ENCODE measurements around the gene PAPPA2.

PAPPA2 gene

DNA sequence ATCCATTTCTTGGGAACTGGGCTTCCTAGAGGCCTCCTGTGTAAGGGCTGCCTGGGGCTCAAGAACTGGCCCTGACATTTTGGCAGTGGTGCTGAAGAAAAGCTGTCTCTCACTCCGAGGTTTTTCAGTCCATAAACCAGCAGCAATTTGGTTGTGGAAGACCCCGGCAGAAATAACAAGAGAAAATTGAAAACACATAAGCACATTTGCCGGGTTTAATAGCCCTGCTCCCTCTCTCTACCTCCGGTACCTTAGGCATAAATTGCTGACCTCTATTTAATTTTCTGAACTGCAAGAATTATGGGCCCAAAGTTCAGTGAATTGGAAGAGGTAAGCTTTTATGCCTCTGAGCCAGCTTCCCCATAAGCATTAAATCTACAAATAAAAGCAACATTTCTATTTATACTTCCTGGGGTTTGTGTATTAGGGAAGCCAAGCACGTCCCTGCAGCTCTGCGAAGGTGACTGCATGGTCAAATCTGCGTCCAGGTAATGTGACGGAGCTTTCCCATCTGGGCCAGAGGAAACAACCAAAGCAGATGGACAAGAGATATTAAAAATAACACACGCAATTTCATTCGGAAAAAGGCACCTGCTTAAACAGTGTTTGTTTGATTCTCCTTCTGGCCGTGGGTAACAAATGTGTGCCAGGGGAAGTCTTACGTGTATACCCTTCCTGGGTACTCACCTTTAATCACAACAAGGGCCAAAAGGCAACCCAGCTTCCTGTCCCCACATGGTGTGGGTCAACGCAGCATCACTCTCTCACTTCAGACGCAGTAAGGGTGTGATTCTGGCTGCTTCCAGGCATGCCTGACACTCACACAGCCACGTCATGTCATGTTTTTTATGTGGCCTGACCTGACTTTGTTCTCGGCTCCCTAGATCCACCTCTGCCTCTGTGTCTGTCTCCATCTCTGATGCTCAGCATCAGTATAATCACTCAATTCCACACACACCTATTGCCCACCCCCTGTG is 69.2 kb downstream of the PAPPA2 start:
- Histone ChIP-seq H3K4me1 (ENCODE audit: control insufficient read depth, insufficient read depth, low read length, poor library complexity, severe bottlenecking) (no peaks in the 10 kb centered on the region), H3K4me3 (ENCODE audit: extremely low read depth, insufficient read depth, low read length, poor library complexity, severe bottlenecking) (no peak overlapping the region), H3K36me3 (ENCODE audit: control insufficient read depth, insufficient read depth, low read length) (no peaks in the 10 kb centered on the region), H3K27ac (ENCODE audit: low read depth, low read length, severe bottlenecking) (no peak overlapping the region), H3K9me3 (ENCODE audit: control insufficient read depth, low read length) (no peaks in the 10 kb centered on the region)
- 90 to 91% methylated on average over 14 to 15 of the region's 16 CpGs for WGBS, 2 experiments (ENCODE audit: insufficient coverage in 2 of 2)

- Histone ChIP-seq H3K4me1 (ENCODE audit: control insufficient read depth, insufficient read depth, low read length, poor library complexity, severe bottlenecking) (no peaks in the 10 kb centered on the region), H3K9me3 (ENCODE audit: control insufficient read depth, low read length) (no peaks in the 10 kb centered on the region), H3K27ac (ENCODE audit: low read depth, low read length, severe bottlenecking) (no peak overlapping the region), H3K36me3 (ENCODE audit: control insufficient read depth, insufficient read depth, low read length) (no peaks in the 10 kb centered on the region), H3K4me3 (ENCODE audit: extremely low read depth, insufficient read depth, low read length, poor library complexity, severe bottlenecking) (no peak overlapping the region)
- WGBS, 2 experiments (ENCODE audit: insufficient coverage in 2 of 2): no CpG with 5 or more reads among the region's 1 CpG
Measured at GRCh38 chr1:176533020-176533419, 70.0 kb downstream of the PAPPA2 start.

GRCh38 chr1:176536588-176536987 is 73.6 kb downstream of the PAPPA2 start:
- Histone ChIP-seq H3K4me3 (ENCODE audit: extremely low read depth, insufficient read depth, low read length, poor library complexity, severe bottlenecking) (no peak overlapping the region), H3K4me1 (ENCODE audit: control insufficient read depth, insufficient read depth, low read length, poor library complexity, severe bottlenecking) (no peaks in the 10 kb centered on the region), H3K9me3 (ENCODE audit: control insufficient read depth, low read length) (no peaks in the 10 kb centered on the region), H3K36me3 (ENCODE audit: control insufficient read depth, insufficient read depth, low read length) (no peaks in the 10 kb centered on the region), H3K27ac (ENCODE audit: low read depth, low read length, severe bottlenecking) (no peak overlapping the region)
- 100% methylated on average over 1 of the region's 2 CpGs for WGBS, 2 experiments (ENCODE audit: insufficient coverage in 2 of 2)

- 94 to 97% methylated on average over 4 of the region's 6 CpGs for WGBS, 2 experiments (ENCODE audit: insufficient coverage in 2 of 2)
- Histone ChIP-seq H3K36me3 (ENCODE audit: control insufficient read depth, insufficient read depth, low read length) (no peaks in the 10 kb centered on the region), H3K9me3 (ENCODE audit: control insufficient read depth, low read length) (no peaks in the 10 kb centered on the region), H3K27ac (ENCODE audit: low read depth, low read length, severe bottlenecking) (no peak overlapping the region), H3K4me1 (ENCODE audit: control insufficient read depth, insufficient read depth, low read length, poor library complexity, severe bottlenecking) (no peaks in the 10 kb centered on the region), H3K4me3 (ENCODE audit: extremely low read depth, insufficient read depth, low read length, poor library complexity, severe bottlenecking) (no peak overlapping the region)
Measured at GRCh38 chr1:176539018-176539417, 76.0 kb downstream of the PAPPA2 start.

- H3K36me3 ChIP-seq (ENCODE audit: control insufficient read depth, insufficient read depth, low read length): no peaks in the 10 kb centered on the region
- 90% methylated on average over 1 of the region's 1 CpG; no CpG with 5 or more reads in 1 of the 2 experiments for WGBS, 2 experiments (ENCODE audit: insufficient coverage in 2 of 2)
- no peaks in the 10 kb centered on the region for H3K4me1 ChIP-seq (ENCODE audit: control insufficient read depth, insufficient read depth, low read length, poor library complexity, severe bottlenecking)
- no peak overlapping the region for H3K27ac ChIP-seq (ENCODE audit: low read depth, low read length, severe bottlenecking)
- H3K4me3 ChIP-seq (ENCODE audit: extremely low read depth, insufficient read depth, low read length, poor library complexity, severe bottlenecking): no peak overlapping the region
- H3K9me3 ChIP-seq (ENCODE audit: control insufficient read depth, low read length): no peaks in the 10 kb centered on the region
Measured at GRCh38 chr1:176540428-176540827, 77.5 kb downstream of the PAPPA2 start.

DNA sequence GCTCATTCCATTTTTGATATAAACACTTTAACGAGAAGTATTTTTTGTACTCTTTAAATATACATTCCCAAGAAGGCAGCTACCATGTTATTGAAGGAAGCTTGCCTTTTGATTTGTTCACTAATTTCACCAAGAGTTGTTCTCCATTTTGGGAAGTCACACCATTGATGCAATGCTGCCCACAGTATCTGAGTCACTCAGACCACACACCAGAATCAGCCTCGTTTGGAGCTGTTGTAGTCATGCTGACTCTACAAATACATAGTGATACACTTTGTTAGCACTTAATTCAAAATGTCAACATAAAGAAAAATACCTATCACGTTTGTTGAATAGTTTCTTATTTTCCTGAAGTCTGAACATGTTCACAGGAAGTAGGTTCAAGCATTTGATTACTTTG is 78.7 kb downstream of the PAPPA2 start:
- H3K9me3 ChIP-seq (ENCODE audit: control insufficient read depth, low read length): no peaks in the 10 kb centered on the region
- H3K27ac ChIP-seq (ENCODE audit: low read depth, low read length, severe bottlenecking): no peak overlapping the region
- WGBS, 2 experiments (ENCODE audit: insufficient coverage in 2 of 2): 75 to 100% methylated on average over 1 of the region's 3 CpGs
- no peaks in the 10 kb centered on the region for H3K36me3 ChIP-seq (ENCODE audit: control insufficient read depth, insufficient read depth, low read length)
- H3K4me1 ChIP-seq (ENCODE audit: control insufficient read depth, insufficient read depth, low read length, poor library complexity, severe bottlenecking): no peaks in the 10 kb centered on the region
- no peak overlapping the region for H3K4me3 ChIP-seq (ENCODE audit: extremely low read depth, insufficient read depth, low read length, poor library complexity, severe bottlenecking)

DNA sequence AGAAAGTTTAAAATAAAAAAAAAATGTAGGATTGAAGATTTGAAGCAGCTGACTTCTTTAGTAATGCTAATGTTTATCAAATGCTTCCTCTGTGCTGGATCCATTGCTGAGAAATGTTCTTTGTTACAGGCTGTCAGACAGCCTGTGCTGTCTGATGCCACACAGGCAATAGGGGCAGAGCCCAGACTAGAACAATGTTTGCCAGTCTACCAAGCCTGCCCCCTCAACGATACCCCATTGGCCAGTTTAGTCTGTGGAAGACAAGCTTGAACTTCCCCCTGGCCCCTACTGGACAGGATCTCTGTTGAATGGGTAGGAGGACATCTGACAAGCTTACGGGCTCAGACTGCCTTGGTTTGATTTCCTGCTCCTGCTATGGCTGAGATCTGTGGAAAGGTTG is 79.4 kb downstream of the PAPPA2 start:
- no peak overlapping the region for H3K27ac ChIP-seq (ENCODE audit: low read depth, low read length, severe bottlenecking)
- no peak overlapping the region for H3K4me3 ChIP-seq (ENCODE audit: extremely low read depth, insufficient read depth, low read length, poor library complexity, severe bottlenecking)
- 94 to 100% methylated on average over 1 to 2 of the region's 2 CpGs for WGBS, 2 experiments (ENCODE audit: insufficient coverage in 2 of 2)
- no peaks in the 10 kb centered on the region for H3K9me3 ChIP-seq (ENCODE audit: control insufficient read depth, low read length)
- no peaks in the 10 kb centered on the region for H3K4me1 ChIP-seq (ENCODE audit: control insufficient read depth, insufficient read depth, low read length, poor library complexity, severe bottlenecking)
- no peaks in the 10 kb centered on the region for H3K36me3 ChIP-seq (ENCODE audit: control insufficient read depth, insufficient read depth, low read length)

DNA sequence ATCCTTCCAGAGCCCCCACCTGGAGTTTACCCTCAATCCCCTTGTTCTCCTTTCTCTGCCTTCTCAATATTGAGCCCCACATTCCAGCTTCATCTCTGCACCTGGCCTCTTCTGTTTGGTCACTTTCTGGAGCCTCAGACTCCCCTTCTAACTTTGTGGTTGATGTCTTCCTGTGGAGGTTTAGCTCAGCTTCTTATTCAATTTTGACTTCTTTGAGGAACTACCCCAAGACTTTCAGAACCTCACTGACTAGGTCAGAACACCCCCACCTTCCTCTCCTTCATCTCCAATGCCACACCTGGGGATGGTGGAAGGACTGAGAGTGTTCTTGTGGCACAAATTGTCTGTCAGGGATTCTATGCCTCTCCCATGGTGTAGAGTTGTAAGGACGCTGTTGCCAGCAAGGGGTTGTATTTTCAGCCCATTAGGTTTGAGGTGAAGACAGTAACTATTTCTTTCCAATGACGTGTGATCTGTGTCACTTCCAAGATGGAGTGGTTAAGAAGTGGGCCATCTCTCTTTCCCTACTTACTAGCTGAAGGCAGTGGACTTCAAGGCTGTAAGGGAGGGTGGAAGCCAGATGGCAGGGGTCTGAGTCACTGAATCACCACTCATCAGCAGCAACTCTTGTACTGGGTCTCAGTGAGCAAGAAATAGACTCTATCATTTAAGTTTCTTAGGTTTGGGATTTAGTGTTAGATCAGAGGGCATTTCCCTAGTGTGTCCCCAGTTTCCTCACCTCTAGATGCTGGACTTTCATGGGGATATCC is 80.6 kb downstream of the PAPPA2 start:
- Histone ChIP-seq H3K27ac (ENCODE audit: low read depth, low read length, severe bottlenecking) (no peak overlapping the region), H3K4me3 (ENCODE audit: extremely low read depth, insufficient read depth, low read length, poor library complexity, severe bottlenecking) (no peak overlapping the region), H3K4me1 (ENCODE audit: control insufficient read depth, insufficient read depth, low read length, poor library complexity, severe bottlenecking) (no peaks in the 10 kb centered on the region), H3K9me3 (ENCODE audit: control insufficient read depth, low read length) (no peaks in the 10 kb centered on the region), H3K36me3 (ENCODE audit: control insufficient read depth, insufficient read depth, low read length) (no peaks in the 10 kb centered on the region)
- WGBS, 2 experiments (ENCODE audit: insufficient coverage in 2 of 2): 100% methylated on average over 2 of the region's 2 CpGs; no CpG with 5 or more reads in 1 of the 2 experiments

GRCh38 chr1:176545034-176545639 is 82.2 kb downstream of the PAPPA2 start:
- H3K4me3 ChIP-seq (ENCODE audit: extremely low read depth, insufficient read depth, low read length, poor library complexity, severe bottlenecking): no peak overlapping the region
- 93% methylated on average over 2 of the region's 4 CpGs for WGBS, 2 experiments (ENCODE audit: insufficient coverage in 2 of 2)
- no peaks in the 10 kb centered on the region for H3K36me3 ChIP-seq (ENCODE audit: control insufficient read depth, insufficient read depth, low read length)
- H3K4me1 ChIP-seq (ENCODE audit: control insufficient read depth, insufficient read depth, low read length, poor library complexity, severe bottlenecking): no peaks in the 10 kb centered on the region
- no peak overlapping the region for H3K27ac ChIP-seq (ENCODE audit: low read depth, low read length, severe bottlenecking)
- H3K9me3 ChIP-seq (ENCODE audit: control insufficient read depth, low read length): no peaks in the 10 kb centered on the region

DNA sequence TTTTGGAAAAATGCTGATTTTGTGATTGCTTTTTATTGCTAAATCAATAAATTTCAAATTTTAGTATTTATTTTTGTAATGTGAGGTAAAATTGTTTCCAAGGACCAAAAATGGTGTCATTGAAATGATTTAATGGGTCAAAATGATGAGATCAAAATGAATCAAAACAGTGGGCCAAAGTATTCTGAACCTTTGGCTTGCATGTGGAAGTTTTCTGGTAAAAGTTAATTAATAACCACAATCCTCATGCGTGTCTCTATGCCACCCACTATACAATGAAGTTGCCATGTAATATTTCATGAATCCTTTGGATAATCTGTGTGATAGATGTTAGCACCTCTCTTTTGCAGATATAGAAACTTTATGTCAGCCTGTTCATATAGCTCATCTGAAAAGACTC is 83.8 kb downstream of the PAPPA2 start:
- H3K9me3 ChIP-seq (ENCODE audit: control insufficient read depth, low read length): no peaks in the 10 kb centered on the region
- H3K4me1 ChIP-seq (ENCODE audit: control insufficient read depth, insufficient read depth, low read length, poor library complexity, severe bottlenecking): no peaks in the 10 kb centered on the region
- no CpG with 5 or more reads among the region's 1 CpG for WGBS, 2 experiments (ENCODE audit: insufficient coverage in 2 of 2)
- H3K36me3 ChIP-seq (ENCODE audit: control insufficient read depth, insufficient read depth, low read length): no peaks in the 10 kb centered on the region
- no peak overlapping the region for H3K27ac ChIP-seq (ENCODE audit: low read depth, low read length, severe bottlenecking)
- no peak overlapping the region for H3K4me3 ChIP-seq (ENCODE audit: extremely low read depth, insufficient read depth, low read length, poor library complexity, severe bottlenecking)

All from mesodermal cell (in vitro differentiated cells).